ENCODE data around the gene TCF19.

Gene TCF19

GRCh38 chr6:31157513-31158139, 763 bp upstream of the TCF19 start, which contains the start of gene CCHCR1:
TSS of gene CCHCR1 (minus strand) at chr6:31157802. CDS start at chr6:31157600, 202 bp downstream.
- Histone ChIP-seq H3K9me3 (ENCODE audit: control insufficient read depth, insufficient read depth, low read depth, low read length) (no peaks in the 10 kb centered on the region), H3K4me1 (ENCODE audit: control insufficient read depth, insufficient read depth, low read length) (peaks cover 9% of the 10 kb centered on the region), H3K4me3 (ENCODE audit: low read depth, low read length) (peak within 1 kb of the TSS; percentile 68), H3K36me3 (ENCODE audit: control insufficient read depth in 2 of 2, insufficient read depth in 1 of 2, low read length in 2 of 2) (peaks cover 29 to 62% of the 10 kb centered on the region in 2 experiments), H3K27ac (ENCODE audit: extremely low read depth, low read depth, low read length) (peak within 1 kb of the TSS; percentile 70)
- ChIA-PET CTCF (interaction anchor here (1.0 to 1.4 kb wide), 5 partner anchors 12 to 39 kb away, joined by 3 to 5 read pairs (median 4); no protein-coding TSS in a partner anchor), POLR2A (interaction anchor here (1.0 to 1.6 kb wide), 7 partner anchors 12 to 209 kb away, joined by 3 to 7 read pairs (median 4); partner anchors contain the start of gene HLA-B)
- TF ChIP-seq KLF16 (tag by site-specific recombination; IDR thresholded peaks at IDR 0.05) (peak; percentile 32; the same call in 1 of the 2 replicates), ZNF280C (tag by site-specific recombination; IDR thresholded peaks at IDR 0.05) (no peak), ZNF324 (tag by site-specific recombination; IDR thresholded peaks at IDR 0.05) (no peak), HIC1 (tag by site-specific recombination; IDR thresholded peaks at IDR 0.05) (no peak), ZNF645 (tag by site-specific recombination; IDR thresholded peaks at IDR 0.05) (no peak), ZNF639 (tag by site-specific recombination; IDR thresholded peaks at IDR 0.05) (no peak), BCL11A (tag by site-specific recombination; IDR thresholded peaks at IDR 0.05; ENCODE audit: low read depth) (no peak), SP7 (tag by site-specific recombination; IDR thresholded peaks at IDR 0.05) (0 out of 2 replicates have a peak, but pooled peaks have one; percentile 4), ZNF157 (tag by site-specific recombination; IDR thresholded peaks at IDR 0.05) (no peak), ZNF843 (tag by site-specific recombination; IDR thresholded peaks at IDR 0.05) (0 out of 2 replicates have a peak, but pooled peaks have one; percentile 23), MYNN (tag by site-specific recombination; IDR thresholded peaks at IDR 0.05; ENCODE audit: borderline replicate concordance) (no peak), REST (tag by site-specific recombination; IDR thresholded peaks at IDR 0.05) (no peak), PRDM2 (tag by site-specific recombination; IDR thresholded peaks at IDR 0.05; ENCODE audit: borderline replicate concordance) (no peak), ZNF529 (tag by site-specific recombination; IDR thresholded peaks at IDR 0.05; ENCODE audit: insufficient replicate concordance) (no peak), ZNF398 (tag by site-specific recombination; IDR thresholded peaks at IDR 0.05) (peak; percentile 36; the same call in 1 of the 2 replicates), ZFP69B (tag by site-specific recombination; IDR thresholded peaks at IDR 0.05) (no peak), ZNF19 (tag by site-specific recombination; IDR thresholded peaks at IDR 0.05; ENCODE audit: low read depth) (no peak)
